Measurements from ENCODE around the gene GBP2. TPM values are rescaled to one million over a fixed set of nuclear protein-coding genes. Genes with fewer than 3 reads are reported as not detected.
"Not testable (repeated sequence)": the region's sequence is repeated elsewhere in the genome, so short reads cannot be mapped to it uniquely, and the experiment has no call there.

GBP2 gene
- total RNA-seq, 1 donor from 2014 or later: 11.8 TPM

DNA sequence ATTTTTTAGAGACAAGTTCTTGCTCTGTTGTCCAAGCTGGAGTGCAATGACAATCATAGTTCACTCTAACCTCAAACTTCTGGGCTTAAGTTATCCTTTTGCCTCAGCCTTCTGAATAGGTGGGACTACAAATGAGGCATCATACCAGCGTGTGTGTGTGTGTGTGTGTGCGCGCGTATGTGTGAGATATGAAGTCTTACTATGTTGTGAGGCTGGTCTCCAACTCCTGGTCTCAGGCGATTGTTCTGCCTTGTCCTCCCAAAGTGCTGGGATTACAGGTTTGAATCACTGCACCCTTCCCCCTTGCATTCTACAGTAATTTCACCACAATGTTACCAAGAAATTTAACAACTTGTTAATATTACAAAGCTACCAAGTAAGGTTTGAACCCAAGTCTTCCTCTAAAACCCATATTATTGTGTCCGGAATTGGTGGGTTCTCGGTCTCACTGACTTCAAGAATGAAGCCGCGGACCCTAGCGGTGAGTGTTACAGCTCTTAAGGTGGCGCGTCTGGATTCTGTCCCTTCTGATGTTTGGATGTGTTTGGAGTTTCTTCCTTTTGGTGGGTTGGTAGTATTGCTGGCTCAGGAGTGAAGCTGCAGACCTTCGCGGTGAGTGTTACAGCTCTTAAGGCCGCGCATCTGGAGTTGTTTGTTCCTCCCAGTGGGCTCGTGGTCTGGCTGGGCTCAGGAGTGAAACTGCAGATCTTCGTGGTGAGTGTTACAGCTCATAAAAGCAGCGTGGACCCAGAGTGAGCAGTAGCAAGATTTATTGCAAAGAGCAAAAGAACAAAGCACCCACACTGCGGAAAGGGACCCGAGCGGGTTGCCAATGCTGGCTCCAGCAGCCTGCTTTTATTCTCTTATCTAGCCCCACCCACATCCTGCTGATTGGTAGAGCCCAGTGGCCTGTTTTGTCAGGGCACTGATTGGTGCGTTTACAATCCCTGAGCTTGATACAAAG is 970 bp upstream of the GBP2 start:
- DNase-seq: not testable (repeated sequence)

DNA sequence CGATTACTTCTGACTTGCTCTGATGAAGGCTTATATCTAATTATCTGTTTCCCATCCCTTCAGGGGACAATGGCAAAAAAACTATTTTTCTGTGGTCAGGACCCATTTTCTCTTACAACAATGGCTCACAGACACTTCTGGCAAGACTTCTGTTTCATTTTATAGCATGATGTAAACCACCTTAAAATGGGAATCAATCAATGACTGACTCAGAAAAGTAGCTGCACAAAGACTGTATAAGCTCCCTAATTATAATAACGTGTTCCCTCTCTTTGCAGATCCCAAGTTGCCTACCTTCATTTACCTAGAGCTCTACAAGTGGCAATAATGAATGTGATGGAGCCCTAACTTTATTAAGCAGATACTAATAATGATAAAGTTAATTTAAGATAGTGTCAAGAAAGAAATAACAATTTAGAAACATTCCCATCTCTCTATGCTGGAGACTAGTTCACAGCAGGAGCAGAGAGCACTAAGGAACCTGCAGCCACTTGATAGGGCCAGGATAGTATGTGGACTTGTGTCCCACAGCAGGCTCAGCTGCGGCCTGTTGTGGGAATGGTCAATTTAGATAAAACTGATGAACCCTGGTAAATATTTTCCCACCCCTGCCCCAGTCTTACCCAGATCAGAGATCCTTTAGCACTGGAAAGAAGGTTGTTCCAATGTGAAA is 538 bp downstream of the GBP2 start:
- no peak for DNase-seq

DNA sequence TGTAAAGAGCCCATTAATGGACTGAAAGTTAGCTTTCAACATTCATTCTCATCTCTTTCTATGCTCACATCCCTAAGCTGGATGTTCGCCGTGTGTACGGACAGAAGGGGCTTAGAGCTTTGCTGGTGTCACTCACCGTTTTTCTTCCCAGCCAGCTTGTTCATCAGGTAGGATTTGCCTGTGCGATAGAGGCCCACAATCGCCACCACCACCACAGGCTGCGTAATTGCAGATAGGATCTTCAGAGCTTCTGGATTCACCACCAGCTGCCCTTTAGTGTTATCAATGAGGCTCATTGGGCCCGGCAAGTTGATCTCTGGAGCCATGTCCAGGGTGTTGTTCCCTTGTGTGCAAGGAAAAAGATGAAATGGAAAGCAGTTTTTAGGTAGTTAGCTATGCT is 4.3 kb downstream of the GBP2 start:
- no peak for DNase-seq

DNA sequence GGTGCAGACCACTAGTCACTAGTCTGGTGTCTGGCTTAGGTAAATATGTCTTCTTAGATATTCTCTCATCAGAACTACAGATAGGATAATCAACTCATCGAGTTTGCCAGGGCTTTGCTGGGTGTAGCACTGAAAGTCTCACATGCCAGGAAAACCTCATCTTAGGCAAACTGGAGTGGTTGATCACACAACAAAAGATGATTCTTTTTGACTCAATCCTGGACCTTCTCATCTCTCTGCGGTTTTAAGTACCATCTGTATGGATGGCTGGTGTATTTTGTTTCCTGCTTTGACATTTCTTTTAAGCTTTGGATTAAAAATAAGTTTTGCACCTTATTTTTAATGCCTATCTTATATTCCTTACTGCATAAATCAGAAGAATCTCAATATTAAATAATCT is 11.3 kb downstream of the GBP2 start:
- no peak for DNase-seq

DNA sequence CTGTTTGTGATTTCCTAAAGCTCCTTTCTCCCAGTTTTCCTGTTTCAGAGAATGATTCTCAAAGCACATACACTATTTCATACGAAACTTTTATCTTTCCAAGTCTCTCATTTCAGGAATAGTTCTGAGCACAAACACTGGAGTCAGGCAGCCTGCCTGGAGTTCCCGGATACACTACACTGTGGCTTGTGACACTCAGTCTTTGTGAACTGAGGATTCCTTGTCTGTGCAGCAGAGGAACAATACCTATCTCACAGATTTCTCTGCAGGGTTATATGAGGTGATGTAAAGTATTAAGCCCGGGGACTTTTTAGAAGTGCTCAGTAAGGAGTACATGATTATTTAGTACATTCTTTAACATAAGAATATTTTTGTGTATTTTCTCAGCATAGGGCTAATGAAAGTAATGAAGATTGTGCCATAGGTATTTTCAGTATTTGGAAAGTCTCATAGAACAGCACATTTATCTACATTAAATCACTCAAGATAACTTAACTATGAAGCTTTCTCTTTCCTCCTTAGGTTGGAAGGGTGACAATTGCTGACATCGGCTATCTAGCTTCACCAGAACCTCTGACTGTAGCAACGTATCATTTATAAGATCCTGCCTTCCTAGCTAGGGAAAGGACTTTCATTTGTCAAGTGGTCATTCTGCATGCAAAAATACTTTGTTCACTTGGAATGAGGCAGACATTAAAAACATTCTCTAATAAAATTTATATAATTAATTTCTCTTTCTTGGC is 12.9 kb downstream of the GBP2 start:
- DNase-seq: no peak

DNA sequence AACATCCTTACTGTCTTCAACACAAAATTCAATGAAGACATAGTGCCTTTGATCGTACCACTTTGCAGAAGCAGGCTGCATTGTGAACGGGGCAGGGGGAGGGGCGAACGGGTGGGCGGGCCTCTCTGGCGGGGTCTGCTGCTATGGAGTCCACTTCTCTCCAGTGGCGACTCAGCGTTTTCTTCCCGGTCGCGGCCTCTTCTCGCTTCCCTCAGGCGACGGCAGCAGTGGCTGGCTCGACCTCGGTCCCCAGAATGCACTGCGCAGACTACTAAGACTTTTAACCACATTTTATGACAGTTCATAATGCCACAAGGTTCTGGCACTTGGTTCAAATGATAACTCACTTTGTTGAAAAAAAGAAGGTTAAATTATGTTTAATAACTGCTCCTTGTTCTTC is 21.2 kb downstream of the GBP2 start:
- no peak for DNase-seq

DNA sequence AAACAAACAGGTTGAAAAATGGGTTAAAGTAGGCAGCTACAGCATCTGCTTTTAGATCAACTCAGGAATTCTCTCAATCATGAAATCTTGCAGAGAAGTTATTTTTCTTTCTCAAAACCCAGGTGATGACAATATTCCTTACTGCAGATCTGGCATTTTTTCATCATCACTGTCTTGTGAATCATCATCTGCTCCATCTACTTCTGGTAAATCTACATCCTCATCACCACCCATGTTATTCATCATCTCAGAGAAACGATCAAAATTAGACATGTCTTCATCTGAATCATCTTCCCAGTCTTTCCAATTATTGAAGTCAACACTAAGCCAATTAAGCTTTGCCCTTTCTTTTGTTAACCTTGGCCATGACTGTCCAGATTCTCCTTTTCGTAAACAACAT is 21.8 kb downstream of the GBP2 start:
- DNase-seq: no peak

DNA sequence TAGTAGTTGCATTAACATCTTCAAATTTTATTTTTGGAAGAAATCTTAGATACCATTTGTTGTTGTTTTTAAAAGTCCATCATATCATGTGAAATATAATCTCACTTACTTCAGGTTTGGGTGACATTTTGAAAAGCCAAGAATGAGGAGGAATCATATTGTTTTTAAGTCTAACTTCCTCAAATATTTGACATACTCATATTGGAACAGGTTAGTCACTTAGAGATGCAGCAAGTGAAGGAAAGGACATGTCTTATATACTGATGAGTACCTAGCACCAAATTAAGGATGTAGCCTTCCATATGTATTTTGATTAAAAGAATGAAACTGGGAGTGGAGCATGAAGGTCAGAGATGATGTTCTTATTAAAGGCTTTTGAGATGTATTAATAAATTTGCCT is 23.9 kb downstream of the GBP2 start:
- DNase-seq: no peak

DNA sequence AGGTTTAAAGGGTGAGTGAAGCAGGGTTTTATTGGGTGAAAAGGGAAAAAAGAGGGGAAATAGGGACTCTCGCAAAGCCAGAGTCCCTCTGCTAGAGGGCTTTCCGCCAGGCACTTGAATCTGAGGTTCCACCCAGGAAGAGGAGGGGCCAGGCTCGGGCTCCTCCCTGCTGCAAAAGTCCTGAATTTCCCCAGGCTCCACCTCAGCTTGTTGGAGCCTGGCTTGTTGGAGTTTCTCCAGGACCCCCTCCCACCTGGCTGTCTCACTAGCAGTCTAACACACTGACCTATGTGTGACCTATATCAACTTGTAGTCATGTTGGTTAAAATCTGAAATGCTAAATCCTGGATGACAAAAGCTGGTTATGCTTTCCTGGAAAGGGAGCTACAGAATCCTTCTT is 25.5 kb downstream of the GBP2 start:
- no peak for DNase-seq

DNA sequence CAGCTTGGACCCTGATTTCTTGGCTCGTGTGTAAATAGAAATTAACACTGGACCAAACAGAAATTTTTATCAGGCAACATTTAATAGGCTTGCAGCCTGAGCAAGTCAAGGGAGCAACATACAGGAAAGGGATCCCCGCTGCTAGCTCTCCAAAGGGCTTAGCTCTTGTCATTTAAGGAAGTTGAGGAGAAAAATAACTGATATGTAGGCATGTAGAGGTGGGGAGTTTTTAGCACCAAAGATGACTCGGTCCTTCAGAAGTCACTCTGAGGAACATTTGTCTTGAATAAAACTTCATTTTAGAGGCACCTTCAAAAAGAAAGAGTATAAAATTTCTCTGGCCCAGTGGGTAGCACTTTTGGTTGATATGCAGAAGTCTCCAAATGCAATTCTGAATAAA is 27.1 kb downstream of the GBP2 start:
- no peak for DNase-seq

DNA sequence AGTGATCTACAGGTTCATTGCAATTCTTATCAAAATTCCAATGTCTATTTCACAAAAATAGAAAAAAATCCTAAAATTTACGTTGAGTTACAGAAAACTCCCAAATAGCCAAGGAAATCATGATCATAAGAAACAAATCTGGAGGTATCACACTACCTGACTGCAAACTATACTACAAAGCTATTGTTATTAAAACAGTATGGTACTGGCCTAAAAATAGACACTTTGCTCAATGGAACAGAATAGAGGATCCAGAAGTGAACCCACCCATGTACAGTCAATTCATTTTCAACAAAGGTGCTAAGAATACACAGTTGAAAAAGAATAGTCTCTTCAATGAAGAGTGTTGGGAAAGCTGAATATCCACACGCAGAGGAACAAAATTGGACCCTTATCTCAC is 30.2 kb downstream of the GBP2 start:
- DNase-seq: no peak

DNA sequence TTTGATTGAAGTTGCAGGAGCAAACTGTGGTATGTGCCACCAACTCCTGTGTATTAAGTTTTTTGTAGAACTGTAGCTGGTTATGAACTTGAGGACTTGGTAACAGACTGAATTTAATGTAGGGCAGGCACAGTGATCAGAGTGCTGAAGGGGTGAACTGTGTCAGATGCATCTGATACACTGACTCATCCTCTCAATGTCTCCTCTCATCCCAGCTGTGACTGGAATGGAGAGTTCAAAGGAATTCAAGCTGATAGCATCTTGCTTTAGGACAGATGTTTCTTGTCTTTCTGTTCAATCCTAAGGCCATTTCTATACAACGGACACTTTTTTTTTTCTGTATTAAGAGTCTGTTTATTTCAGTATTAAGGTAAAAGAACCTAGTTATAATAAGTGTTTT is 36.0 kb downstream of the GBP2 start:
- DNase-seq: peak; percentile 2

DNA sequence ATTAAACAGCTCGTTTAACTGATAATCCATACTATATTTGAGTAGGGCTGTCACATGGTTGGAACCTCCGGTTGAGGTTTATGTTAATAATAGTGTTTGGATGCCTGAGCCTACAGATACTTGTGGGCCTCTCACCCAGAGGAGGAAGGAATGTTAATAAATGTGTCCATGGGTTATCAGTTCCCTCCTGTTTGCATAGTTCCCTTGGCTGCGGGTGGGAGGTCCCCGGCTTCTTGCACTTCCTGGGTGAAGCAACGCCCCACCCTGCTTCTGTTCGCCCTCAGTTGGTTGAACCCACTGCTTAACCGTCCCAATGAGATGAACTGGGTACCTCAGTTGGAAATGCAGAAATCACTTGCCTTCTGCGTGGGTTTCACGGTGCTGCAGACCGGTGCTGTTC is 37.3 kb downstream of the GBP2 start:
- DNase-seq: no peak

DNA sequence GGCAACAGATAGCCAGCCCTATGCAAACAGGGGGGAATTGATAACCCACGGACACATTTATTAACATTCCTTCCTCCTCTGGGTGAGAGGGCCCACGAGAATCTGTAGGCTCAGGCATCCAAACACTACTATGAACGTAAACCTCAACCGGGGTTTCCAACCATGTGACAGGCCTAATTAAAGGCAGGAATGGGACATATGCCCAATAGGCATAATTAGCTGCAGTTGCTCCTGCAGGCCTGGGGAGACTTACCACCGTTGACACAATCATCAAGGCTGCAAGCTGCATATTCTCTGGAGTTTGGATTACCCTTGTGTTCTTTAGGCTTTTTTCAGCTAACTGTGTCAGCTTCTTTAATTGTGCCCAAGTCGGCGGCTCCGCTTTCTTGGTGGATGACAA is 38.7 kb downstream of the GBP2 start:
- DNase-seq: peak; percentile 16

DNA sequence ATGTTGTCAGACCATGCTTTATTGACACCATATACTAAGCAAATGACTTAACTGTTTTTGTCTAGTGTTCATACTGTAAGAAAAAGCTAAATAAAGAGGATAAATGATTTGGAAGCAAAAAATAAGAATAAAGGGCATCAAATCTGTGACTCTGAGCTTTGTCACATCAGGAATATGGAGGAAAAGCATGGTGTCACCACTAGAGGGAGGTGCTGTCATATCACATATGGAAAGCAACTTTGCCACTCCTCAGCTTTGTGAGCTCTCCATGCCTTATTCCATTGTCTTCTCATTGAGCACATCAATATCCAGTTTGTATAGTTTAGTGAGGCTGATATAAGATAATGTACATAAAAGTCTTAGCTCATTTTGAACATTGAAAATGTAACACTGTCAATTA is 40.1 kb downstream of the GBP2 start:
- no peak for DNase-seq

DNA sequence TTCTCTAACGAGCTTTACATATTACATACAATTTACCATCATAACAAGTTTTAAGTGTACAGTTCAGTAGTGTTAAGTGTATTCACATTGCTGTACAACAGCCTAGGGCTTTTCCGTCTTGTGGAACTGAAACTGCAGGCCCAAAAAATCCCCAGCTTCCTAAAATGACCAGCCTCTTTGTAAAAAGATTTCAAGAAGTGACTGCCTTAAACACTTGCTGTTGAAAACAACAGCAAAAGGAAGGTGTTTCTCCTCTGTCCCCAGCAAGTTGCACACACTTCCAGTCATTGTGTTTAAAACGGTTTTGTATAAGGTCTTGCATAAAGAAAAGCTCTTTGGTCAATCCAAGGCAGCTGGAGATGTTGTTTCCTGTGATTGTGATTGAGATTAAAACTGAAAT is 44.9 kb downstream of the GBP2 start:
- DNase-seq: no peak

DNA sequence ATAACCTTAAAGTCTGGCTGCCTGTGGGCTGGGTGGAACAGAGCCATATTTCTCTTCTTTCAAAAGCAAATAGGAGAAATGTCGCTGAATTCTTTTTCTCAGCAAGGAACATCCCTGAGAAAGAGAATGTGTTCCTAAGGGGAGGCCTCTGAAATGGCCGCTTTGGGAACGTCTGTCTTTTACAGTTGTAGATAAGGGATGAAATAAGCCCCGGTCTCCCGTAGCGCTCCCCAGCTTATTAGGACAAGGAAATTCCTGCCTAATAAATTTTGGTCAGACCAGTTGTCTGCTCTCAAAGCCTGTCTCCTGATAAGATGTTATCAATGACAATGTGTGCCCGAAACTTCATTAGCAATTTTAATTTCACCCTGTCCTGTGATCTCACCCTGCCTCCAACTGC is 45.8 kb downstream of the GBP2 start:
- DNase-seq: not testable (repeated sequence)

DNA sequence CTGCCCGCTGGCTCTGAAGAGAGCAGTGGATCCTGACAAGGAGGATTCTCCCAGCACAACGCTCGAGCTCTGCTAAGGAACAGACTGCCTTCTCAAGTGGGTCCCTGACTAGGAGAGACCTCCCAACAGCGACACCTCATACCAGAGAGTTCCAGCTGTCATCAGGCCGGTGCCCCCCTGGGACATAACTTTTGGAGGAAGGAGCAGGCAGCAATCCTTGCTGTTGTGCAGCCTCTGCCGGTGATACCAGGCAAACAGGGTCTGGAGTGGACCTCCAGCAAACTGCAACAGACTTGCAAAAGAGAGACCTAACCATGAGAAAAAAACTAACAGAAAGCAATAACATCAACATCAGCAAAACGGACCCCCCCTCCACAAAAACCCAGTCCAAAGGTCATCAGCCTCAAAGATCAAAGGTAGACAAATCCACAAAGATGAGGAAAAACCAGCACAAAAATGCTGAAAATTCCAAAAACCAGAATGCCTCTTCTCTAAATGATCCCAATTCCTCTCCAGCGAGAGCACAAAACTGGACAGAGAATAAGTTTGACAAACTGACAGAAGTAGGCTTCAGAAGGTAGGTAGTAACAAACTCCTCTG is 53.3 kb downstream of the GBP2 start:
- DNase-seq: not testable (repeated sequence)

DNA sequence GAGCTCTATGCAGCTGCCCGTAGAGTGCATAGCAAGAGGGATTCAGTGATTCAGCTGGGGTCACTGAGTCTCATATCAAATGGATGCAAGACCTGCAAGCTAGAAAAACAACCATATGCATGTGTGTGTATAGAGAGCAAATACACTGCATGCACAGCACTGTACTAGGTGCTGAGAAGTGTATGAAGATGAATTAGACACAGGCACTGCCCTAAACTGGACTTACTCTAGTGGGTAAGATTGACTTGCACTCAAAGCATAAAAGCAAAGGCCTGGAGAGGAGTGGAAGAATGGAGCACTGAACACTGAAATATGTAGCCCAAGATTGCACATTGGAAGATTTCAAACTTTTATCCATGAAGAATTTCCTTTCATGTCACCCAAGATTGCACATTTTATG is 55.4 kb downstream of the GBP2 start:
- DNase-seq: no peak

DNA sequence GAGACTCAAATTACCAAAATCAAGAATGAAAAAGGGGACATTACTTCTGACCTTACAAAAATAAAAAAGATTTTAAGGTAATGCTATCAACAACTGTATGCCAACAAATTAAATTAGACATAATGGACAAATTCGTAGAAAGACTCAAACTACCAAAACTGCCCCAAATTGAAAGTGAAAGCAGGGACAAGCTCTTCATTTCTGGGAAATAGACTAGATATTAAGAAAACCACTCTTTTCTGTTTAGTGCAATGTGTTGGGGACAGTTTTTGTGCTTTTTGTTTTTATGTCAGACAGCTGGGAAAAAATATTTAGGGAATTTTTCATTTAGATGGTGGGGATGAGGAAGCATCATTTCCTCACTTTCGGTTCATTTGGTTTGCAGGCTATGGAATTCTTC is 56.0 kb downstream of the GBP2 start:
- no peak for DNase-seq

DNA sequence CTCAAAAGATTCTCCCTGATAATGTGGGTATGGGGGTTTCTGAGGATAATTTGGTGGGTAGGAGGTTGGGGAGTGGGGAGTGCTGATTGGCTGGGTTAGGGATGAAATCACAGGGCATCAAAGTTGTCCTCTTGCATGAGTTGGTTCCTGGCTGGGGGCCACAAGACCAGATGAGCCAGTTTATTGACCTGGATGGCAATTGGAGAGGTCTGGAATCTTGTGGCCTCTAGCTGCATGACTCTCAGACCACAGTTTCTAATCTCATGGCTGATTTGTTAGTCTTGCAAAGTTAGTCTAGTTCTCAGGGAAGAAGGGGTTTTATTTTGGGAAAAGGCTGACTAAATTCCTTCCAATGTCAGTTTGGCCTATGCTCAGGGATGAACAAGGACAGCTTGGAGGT is 57.6 kb downstream of the GBP2 start:
- DNase-seq: no peak

DNA sequence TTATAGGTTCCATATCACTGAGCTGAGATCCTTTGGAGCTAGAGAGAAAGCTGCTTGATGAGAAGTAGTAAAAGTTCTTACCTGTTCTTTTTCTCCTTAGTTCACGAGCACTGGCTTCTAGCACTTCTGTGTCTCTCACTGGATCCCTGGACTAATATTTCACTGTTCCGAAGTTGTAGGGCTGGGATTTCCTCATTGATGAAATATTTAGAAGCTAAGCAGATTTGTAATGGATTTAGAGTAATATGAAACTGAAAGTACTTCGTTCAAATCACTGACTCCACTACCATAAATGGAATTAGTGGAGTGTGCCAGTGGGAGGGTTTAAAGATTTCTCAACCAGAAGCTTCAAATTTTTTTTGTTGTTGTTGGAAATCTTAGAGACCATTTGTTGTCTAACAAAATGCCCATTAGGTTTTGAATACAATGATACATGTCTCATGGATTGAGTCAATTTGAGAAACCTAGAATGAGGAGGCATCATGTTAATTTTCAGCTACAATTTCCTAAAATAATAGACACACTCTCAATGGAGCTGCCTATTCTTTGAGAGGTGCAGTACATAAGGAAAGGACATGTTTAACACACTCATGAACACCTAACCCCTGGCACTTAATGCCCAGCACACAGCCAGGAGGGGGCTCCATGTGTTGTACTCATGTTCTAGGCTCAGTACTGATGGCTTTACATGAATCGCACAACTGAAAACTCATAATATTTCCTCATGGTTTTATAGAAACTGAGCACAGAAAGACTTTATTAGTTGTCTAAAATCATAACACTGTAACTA is 60.6 kb downstream of the GBP2 start, which contains the start of gene GBP1:
TSS of gene GBP1 (minus strand) at position 130 of the 790 bp plus-strand sequence. CDS start 1,974 bp downstream, outside the sequence.
- no peak for DNase-seq
